H1 (cell line): ENCODE data around the gene SEL1L3. TPM values are rescaled to one million over a fixed set of nuclear protein-coding genes. Genes with fewer than 3 reads are reported as not detected.

Source experiments
- CTCF ChIA-PET: fragments of 300-600 bp; sonication (Branson Sonifier 250); formaldehyde crosslinking; loops from one replicate; lab custom pipeline; 2021; ENCODE audit not compliant: partially characterized antibody; lab: Charles Lee
- POLR2A ChIA-PET: fragments of 300-600 bp; sonication (Branson Sonifier 250); formaldehyde crosslinking; loops from one replicate; lab custom pipeline; 2021; ENCODE audit warnings: inconsistent platforms; ENCODE audit not compliant: partially characterized antibody; lab: Charles Lee
- DNase-seq, 2 experiments: peaks; one replicate each; pipeline versions ENCODE4 v3.0.0 to v3.0.0-alpha.2; 2010 to 2022; ENCODE audit warnings: low spot score in 2 of 2, low read depth in 1 of 2, mixed read lengths in 1 of 2
- FAIRE-seq: peaks from 2 replicates; lab custom pipeline; 2011; peaks lifted over from hg19 to GRCh38; lab: Jason Lieb, UNC
- H2AFZ ChIP-seq: 2 replicates; pipeline ENCODE4 v1.8.1; 2012; ENCODE audit warnings: low read length, inconsistent platforms
- H2AK5ac ChIP-seq: 2 replicates; pipeline ENCODE4 v1.6.1; 2013; ENCODE audit warnings: low read depth, low read length
- H2BK120ac ChIP-seq: replicated peaks from 2 replicates; pipeline ENCODE3; 2013; ENCODE audit warnings: low read depth, low read length, inconsistent platforms
- H2BK12ac ChIP-seq: 2 replicates; pipeline ENCODE4 v1.6.1; 2013; ENCODE audit warnings: low read depth, low read length
- H2BK15ac ChIP-seq: 2 replicates; pipeline ENCODE4 v1.6.1; 2013; ENCODE audit warnings: low read length
- H2BK20ac ChIP-seq: 2 replicates; pipeline ENCODE4 v1.6.1; 2013; ENCODE audit warnings: low read length
- H2BK5ac ChIP-seq: 2 replicates; pipeline ENCODE4 v1.6.1; 2013; ENCODE audit warnings: low read depth, low read length
- H3K14ac ChIP-seq: 2 replicates; pipeline ENCODE4 v1.6.1; 2013; ENCODE audit warnings: inconsistent platforms; ENCODE audit not compliant: insufficient read length
- H3K18ac ChIP-seq: 2 replicates; pipeline ENCODE4 v1.6.1; 2013; ENCODE audit warnings: low read length; ENCODE audit errors: extremely low read depth
- H3K23ac ChIP-seq: 2 replicates; pipeline ENCODE4 v1.6.1; 2013; ENCODE audit warnings: inconsistent platforms; ENCODE audit not compliant: insufficient read length
- H3K23me2 ChIP-seq: 2 replicates; pipeline ENCODE4 v1.6.1; 2013; ENCODE audit warnings: low read depth, low read length
- H3K27ac ChIP-seq: 2 replicates; pipeline ENCODE4 v1.6.1; 2011; ENCODE audit warnings: low read depth, low read length, inconsistent platforms
- H3K27me3 ChIP-seq, 4 experiments: replicated peaks in 1 of 4; 1 replicate in 1 of 4; 2 replicates in 3 of 4; pipeline versions ENCODE4 v1.6.1 to v1.8.1; 2011 to 2013; ENCODE audit warnings: low read length in 3 of 4, mild to moderate bottlenecking in 3 of 4, inconsistent platforms in 2 of 4, mixed read lengths in 2 of 4, moderate library complexity in 1 of 4; ENCODE audit not compliant: control insufficient read depth in 3 of 4, insufficient read depth in 3 of 4; ENCODE audit errors: extremely low read depth in 1 of 4
- H3K36me3 ChIP-seq, 4 experiments: 2 replicates each; pipeline versions ENCODE4 v1.6.1 to v1.8.1; 2011 to 2013; ENCODE audit warnings: mild to moderate bottlenecking in 4 of 4, low read length in 3 of 4, moderate library complexity in 2 of 4, control low read depth in 1 of 4, inconsistent platforms in 1 of 4; ENCODE audit not compliant: insufficient read depth in 4 of 4, control insufficient read depth in 2 of 4
- H3K4ac ChIP-seq: replicated peaks from 2 replicates; pipeline ENCODE3; 2013; ENCODE audit warnings: low read length, low read depth, mixed read lengths, inconsistent platforms; ENCODE audit not compliant: insufficient read length
- H3K4me1 ChIP-seq, 4 experiments: replicated peaks in 1 of 4; 1 replicate in 1 of 4; 2 replicates in 3 of 4; pipeline versions ENCODE4 v1.6.1 to v1.8.1; 2011 to 2013; ENCODE audit warnings: low read length in 3 of 4, inconsistent platforms in 2 of 4, mixed read lengths in 1 of 4; ENCODE audit not compliant: insufficient read depth in 4 of 4, control insufficient read depth in 3 of 4
- H3K4me2 ChIP-seq, 2 experiments: 2 replicates each; pipeline versions ENCODE4 v1.6.1 to v1.8.1; 2011 to 2013; ENCODE audit warnings: low read depth in 2 of 2, low read length in 2 of 2, control low read depth in 1 of 2, inconsistent platforms in 1 of 2, mild to moderate bottlenecking in 1 of 2; ENCODE audit not compliant: insufficient read depth in 1 of 2
- H3K4me3 ChIP-seq, 4 experiments: fragments of 200-600, 300-600 bp in 1 of 4; sonication (generic), shearing (Covaris generic), sonication (Bioruptor Twin) in 1 of 4; 2 replicates each; pipeline versions ENCODE4 v1.5.1 to v1.8.1; 2011 to 2016; ENCODE audit warnings: low read length in 4 of 4, low read depth in 3 of 4, control low read depth in 2 of 4, inconsistent platforms in 2 of 4, mild to moderate bottlenecking in 2 of 4, mixed read lengths in 1 of 4, moderate library complexity in 1 of 4; ENCODE audit not compliant: insufficient read depth in 2 of 4; ENCODE audit errors: extremely low read depth in 1 of 4
- H3K56ac ChIP-seq: replicated peaks from 2 replicates; pipeline ENCODE3; 2013; ENCODE audit warnings: low read depth, mild to moderate bottlenecking, mixed read lengths, low read length, inconsistent platforms; ENCODE audit not compliant: insufficient read length
- H3K79me1 ChIP-seq: 2 replicates; pipeline ENCODE4 v1.6.1; 2013; ENCODE audit warnings: low read depth, low read length, control low read depth
- H3K79me2 ChIP-seq, 2 experiments: 2 replicates each; pipeline versions ENCODE4 v1.6.1 to v1.8.1; 2012 to 2013; ENCODE audit warnings: low read length in 2 of 2, mild to moderate bottlenecking in 2 of 2, inconsistent platforms in 1 of 2; ENCODE audit not compliant: insufficient read depth in 2 of 2, control insufficient read depth in 1 of 2
- H3K9ac ChIP-seq, 4 experiments: replicated peaks in 1 of 4; 1 replicate in 1 of 4; 2 replicates in 3 of 4; pipeline versions ENCODE4 v1.6.1 to v1.8.1; 2011 to 2013; ENCODE audit warnings: low read depth in 3 of 4, low read length in 3 of 4, control low read depth in 2 of 4, mild to moderate bottlenecking in 2 of 4, moderate library complexity in 2 of 4, inconsistent platforms in 1 of 4; ENCODE audit errors: extremely low read depth in 1 of 4
- H3K9me3 ChIP-seq, 2 experiments: 2 replicates each; pipeline versions ENCODE4 v1.6.1 to v1.8.1; 2012 to 2013; ENCODE audit warnings: mild to moderate bottlenecking in 2 of 2, moderate library complexity in 2 of 2, control low read depth in 1 of 2, inconsistent platforms in 1 of 2, low read depth in 1 of 2, low read length in 1 of 2, mixed read lengths in 1 of 2; ENCODE audit not compliant: insufficient read depth in 2 of 2
- H4K20me1 ChIP-seq, 2 experiments: replicated peaks in 1 of 2; 2 replicates each; pipeline versions ENCODE3 to v1.8.1; 2011 to 2013; ENCODE audit warnings: inconsistent platforms in 2 of 2, low read length in 2 of 2, mild to moderate bottlenecking in 1 of 2; ENCODE audit not compliant: insufficient read depth in 2 of 2, control insufficient read depth in 1 of 2
- H4K5ac ChIP-seq: 2 replicates; pipeline ENCODE4 v1.6.1; 2013; ENCODE audit warnings: low read length, low read depth, mixed read lengths, inconsistent platforms; ENCODE audit not compliant: insufficient read length
- H4K8ac ChIP-seq: 2 replicates; pipeline ENCODE4 v1.8.0; 2013; ENCODE audit warnings: mild to moderate bottlenecking, moderate library complexity, low read length, inconsistent platforms; ENCODE audit not compliant: insufficient read depth; ENCODE audit errors: extremely low read depth
- H4K91ac ChIP-seq: replicated peaks from 2 replicates; pipeline ENCODE3; 2013; ENCODE audit warnings: low read length, mixed read lengths, inconsistent platforms; ENCODE audit not compliant: insufficient read length
- CTBP2 ChIP-seq: IDR thresholded peaks from 2 replicates; pipeline ENCODE4 v1.7.0; 2011; ENCODE audit warnings: borderline replicate concordance, mild to moderate bottlenecking, moderate library complexity, mixed read lengths, low read length; ENCODE audit not compliant: insufficient read depth, insufficient read length
- CTCF ChIP-seq, 3 experiments: IDR thresholded peaks; 1 replicate in 2 of 3; 2 replicates in 1 of 3; pipeline versions ENCODE4 v1.5.1 to v1.6.1; 2011; ENCODE audit warnings: low read length in 3 of 3, mild to moderate bottlenecking in 3 of 3, inconsistent platforms in 2 of 3, low read depth in 1 of 3, moderate library complexity in 1 of 3; ENCODE audit not compliant: insufficient read depth in 1 of 3; ENCODE audit errors: control extremely low read depth in 1 of 3
- FOSL1 ChIP-seq: IDR thresholded peaks from 2 replicates; pipeline ENCODE4 v1.6.1; 2011; ENCODE audit warnings: mild to moderate bottlenecking, low read depth, low read length, moderate library complexity; ENCODE audit not compliant: insufficient read depth
- MAFK ChIP-seq: IDR thresholded peaks from 2 replicates; pipeline ENCODE4 v1.6.1; 2012; ENCODE audit warnings: low read depth, mild to moderate bottlenecking, improper control_type of control experiment, low read length
- SUZ12 ChIP-seq: fragments of 200-600 bp; sonication (generic); IDR thresholded peaks from 2 replicates; pipeline ENCODE4 v1.6.1; 2012; ENCODE audit warnings: mild to moderate bottlenecking, inconsistent platforms, low read length, moderate library complexity, mixed read lengths
- USF2 ChIP-seq: IDR thresholded peaks from 2 replicates; pipeline ENCODE4 v1.6.1; 2011; ENCODE audit warnings: low read length, improper control_type of control experiment
- WGBS, 2 experiments: shearing (Covaris generic) in 1 of 2; methylation state at CpG; one replicate each; pipeline versions ENCODE4 v1.1.6 to v1.1.7; 2013 to 2015; ENCODE audit warnings: low lambda C conversion rate in 2 of 2, mixed read lengths in 2 of 2, inconsistent platforms in 1 of 2, low coverage in 1 of 2, missing lambda C conversion rate in 1 of 2; ENCODE audit not compliant: insufficient replicate concordance in 2 of 2, insufficient coverage in 1 of 2, insufficient read length in 1 of 2; ENCODE audit errors: extremely low coverage in 1 of 2, missing lambda C conversion rate in 1 of 2; 5-methylcytosine and 5-hydroxymethylcytosine counted together
- polyA plus RNA-seq, 7 experiments: library from polyadenylated mRNA; depleted of rRNA in 3 of 7; stranded (reverse) in 5 of 7; unstranded in 2 of 7; fragments of >200 nt in 5 of 7; fragments of 200-250 nt in 2 of 7; gene quantifications; 1 replicate in 5 of 7; 2 replicates in 1 of 7; 4 replicates in 1 of 7; pipeline versions ENCODE4 v1.2.1 to v1.2.3, GENCODE V29; 2011 to 2013; ENCODE audit warnings: missing spikeins in 2 of 7, mixed read lengths in 2 of 7
- total RNA-seq: library from RNA; stranded (reverse); fragmentation: NEBNext Ultra II Directional; extraction: Animal tissue kit (Norgen Biotek cat#: 25700); gene quantifications from 2 replicates; pipeline ENCODE4 v1.2.1, GENCODE V29; 2021

SEL1L3 gene
- total and polyA plus RNA-seq, 2 of the 8 experiments (the other 6 are each of a cell fraction or from before 2014, with no cell fraction given) = 18.2 to 54.0 TPM

- 88% methylated on average over 13 of the region's 13 CpGs; no CpG with 5 or more reads in 1 of the 2 experiments for WGBS, 2 experiments
- no peak overlapping the region for H3K27ac ChIP-seq
- H2BK5ac ChIP-seq = no peak overlapping the region
- no peak overlapping the region for H4K5ac ChIP-seq
- no peak overlapping the region for H4K8ac ChIP-seq
- H3K79me1 ChIP-seq = no peaks in the 10 kb centered on the region; the same call in 1 of the 2 replicates
- H4K20me1 ChIP-seq = no peaks in the 10 kb centered on the region
- H3K23me2 ChIP-seq = no peaks in the 10 kb centered on the region
- H4K91ac ChIP-seq = no peak overlapping the region
- H3K4me3 ChIP-seq = no peak overlapping the region
- no peaks in the 10 kb centered on the region for H3K9me3 ChIP-seq
- no peak overlapping the region for H2BK12ac ChIP-seq
- ChIA-PET POLR2A (interaction anchor here (1.1 kb wide), 1 partner anchor 8 kb away, joined by 5 read pairs; no protein-coding TSS in a partner anchor), CTCF (no interaction called here)
- no peak overlapping the region for H2BK20ac ChIP-seq
- H3K23ac ChIP-seq = no peak overlapping the region
- no peak overlapping the region for H2BK15ac ChIP-seq
- H3K27me3 ChIP-seq = no peaks in the 10 kb centered on the region
- no peaks in the 10 kb centered on the region for H3K79me2 ChIP-seq
- H3K14ac ChIP-seq = no peak overlapping the region
- H3K36me3 ChIP-seq = no peaks in the 10 kb centered on the region
- no peak overlapping the region for H3K4ac ChIP-seq
- H2AFZ ChIP-seq = no peak overlapping the region
- H3K18ac ChIP-seq = no peak overlapping the region
- FAIRE-seq (no peak), DNase-seq (no peak)
- H3K56ac ChIP-seq = no peak overlapping the region
- no peak overlapping the region for H3K4me2 ChIP-seq
- no peak overlapping the region for H2AK5ac ChIP-seq
- no peak overlapping the region for H2BK120ac ChIP-seq
- H3K4me1 ChIP-seq = no peaks in the 10 kb centered on the region
- no peak overlapping the region for H3K9ac ChIP-seq
- TF ChIP-seq CTBP2 (no peak), CTCF (IDR thresholded peaks at IDR 0.05; ENCODE audit: control extremely low read depth in 1 of 3, insufficient read depth in 1 of 3, low read depth in 1 of 3, low read length in 3 of 3) (no peak), FOSL1 (no peak), USF2 (no peak), MAFK (no peak), SUZ12 (no peak)
Measured at GRCh38 chr4:25872851-25873631, 10.3 kb upstream of the SEL1L3 start.
